Ovary (tissue), 9 donors: ENCODE measurements around the gene MRPL1. TPM values are rescaled to one million over a fixed set of nuclear protein-coding genes. Genes with fewer than 3 reads are reported as not detected.

Source experiments
- DNase-seq, 5 donors: peaks; one replicate each; pipeline ENCODE4 v3.0.0-alpha.2; 2019 to 2020
- H3K27ac ChIP-seq, 2 donors: fragments of 200-600 bp; one replicate each; pipeline versions ENCODE4 v1.5.1 to v1.8.0; 2019 to 2022
- H3K27me3 ChIP-seq: fragments of 200-600 bp; one replicate; pipeline ENCODE4 v1.8.0; 2022
- H3K36me3 ChIP-seq: fragments of 200-600 bp; sonication (generic); one replicate; pipeline ENCODE4 v1.5.1; 2019
- H3K4me1 ChIP-seq: one replicate; pipeline ENCODE4 v1.8.1; 2013; ENCODE audit warnings: mild to moderate bottlenecking, moderate library complexity; ENCODE audit not compliant: insufficient read depth
- H3K4me3 ChIP-seq: fragments of 200-600 bp; sonication (generic); one replicate; pipeline ENCODE4 v1.5.1; 2017
- H3K9me3 ChIP-seq, 2 donors: fragments of 200-600 bp in 1 of 2; sonication (generic) in 1 of 2; one replicate each; pipeline versions ENCODE4 v1.5.1 to v1.8.1; 2013 to 2019; ENCODE audit warnings: mild to moderate bottlenecking in 1 of 2, moderate library complexity in 1 of 2
- EP300 ChIP-seq: sonication (generic); formaldehyde crosslinking; IDR thresholded peaks from one replicate; pipeline ENCODE4 v1.6.1; 2017; ENCODE audit warnings: antibody characterized with exemption
- POLR2A ChIP-seq: fragments of 450-650 bp; IDR thresholded peaks from one replicate; pipeline ENCODE4 v1.6.1; 2017; ENCODE audit warnings: antibody characterized with exemption, mild to moderate bottlenecking, moderate library complexity
- WGBS, 3 donors: extraction: QIAGEN DNeasy Blood & Tissue Kit in 1 of 3; methylation state at CpG; one replicate each; pipeline versions ENCODE4 v1.1.5 to v1.1.7; 2013 to 2017; 5-methylcytosine and 5-hydroxymethylcytosine counted together
- intact Hi-C, 4 donors: fragments of 100-400 bp; cut with DNase I; formaldehyde crosslinking; loops; one replicate each; pipeline versions ENCODE4 v1.11.0 to v1.15.1; 2022 to 2023
- polyA plus RNA-seq, 2 donors: library from polyadenylated mRNA; stranded (reverse); fragments of 200-250 nt in 1 of 2; fragments of 350-450 nt in 1 of 2; fragmentation: Illumina TruSeq in 1 of 2; extraction: RNeasy Lipid Tissue Mini Kit (QIAGEN cat#74804) in 1 of 2; gene quantifications; one replicate each; pipeline ENCODE4 v1.2.3, GENCODE V29; 2013 to 2014
- total RNA-seq, 7 donors: library from RNA; depleted of rRNA in 2 of 7; stranded (reverse); fragments of >200 nt in 2 of 7; fragmentation: NEBNext Ultra II Directional in 3 of 7; extraction: Animal tissue kit (Norgen Biotek cat#: 25700) in 3 of 7; gene quantifications; one replicate each; pipeline versions ENCODE4 v1.1.0 to v1.2.4, GENCODE V29; 2016 to 2023
- TF ChIP-seq, protein P1 (sequence below), 3 donors: fragments of 450-650 bp in 2 of 3; fragments of 200-600 bp in 1 of 3; IDR thresholded peaks; one replicate each; pipeline versions ENCODE4 v1.5.1 to v1.8.0; 2016 to 2022; ENCODE audit warnings: antibody characterized with exemption in 3 of 3, mild to moderate bottlenecking in 1 of 3
- donor health status: DM: no; HTN: no; CAD: no; lungs with moderate emphysema.
- donor health status: DM: no; HTN: no; CAD: no.
- donor health status: Bipolar disorder and iron deficiency.
- donor health status: DM: yes; HTN: yes; CAD: no.
- donor health status: DM: no; HTN: no; CAD: no.
- donor health status: DM: yes; HTN: yes; CAD: no.

The MRPL1 gene
- total and polyA plus RNA-seq, 9 donors, result 14.5 to 31.4 (median 24.3) TPM

DNA sequence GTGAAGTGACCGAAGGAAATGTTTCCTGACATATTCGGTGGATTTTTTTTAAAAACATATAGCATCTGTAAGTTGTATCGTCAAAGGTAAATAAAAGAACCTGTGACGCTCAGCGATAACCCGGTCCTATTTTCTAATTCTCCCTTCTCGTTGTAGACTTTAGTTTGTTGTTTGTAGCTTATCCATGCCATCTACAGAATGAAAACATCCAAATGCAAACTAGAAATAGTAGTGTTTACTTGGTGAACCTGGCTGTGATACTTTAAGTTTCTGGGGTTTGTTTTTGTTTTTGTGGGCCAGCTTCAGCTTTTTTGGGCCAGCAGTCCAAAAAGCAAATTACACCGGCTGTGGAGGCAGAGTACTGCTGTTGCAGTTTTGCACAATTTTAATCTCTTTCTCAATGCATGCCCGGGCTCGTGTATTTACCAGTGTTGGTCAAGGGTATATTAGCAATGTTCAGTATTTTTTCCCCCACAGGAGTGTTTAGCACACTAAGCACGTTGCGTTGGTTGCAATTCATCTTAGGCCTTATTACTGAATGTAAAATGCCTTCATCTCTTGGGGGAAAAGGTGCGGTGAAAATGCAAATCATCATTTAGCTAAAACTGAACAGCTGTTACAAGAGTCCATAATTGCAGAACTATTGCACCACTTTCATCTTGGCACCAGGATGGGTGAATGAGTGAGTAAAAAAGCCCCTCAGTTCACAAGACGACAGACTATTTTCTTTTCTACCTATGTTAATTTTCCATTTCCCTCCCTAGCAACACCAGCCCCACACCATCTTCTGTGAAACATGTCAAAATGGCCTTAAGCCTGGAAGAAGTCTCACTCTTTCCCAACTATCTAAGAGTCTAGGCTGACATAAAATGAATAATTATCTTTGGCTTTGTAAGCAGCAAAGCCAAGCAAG lies 41.7 kb upstream of the MRPL1 start:
- DNase-seq, result peak in 1 of 5 donors; percentile 20
- Histone ChIP-seq H3K27ac (peak overlapping the region; percentile 98), H3K27me3 (no peaks in the 10 kb centered on the region), H3K4me3 (peak overlapping the region; percentile 90), H3K9me3 (no peaks in the 10 kb centered on the region), H3K36me3 (no peaks in the 10 kb centered on the region), H3K4me1 (peaks cover 5% of the 10 kb centered on the region)
- TF ChIP-seq, protein P1, sequence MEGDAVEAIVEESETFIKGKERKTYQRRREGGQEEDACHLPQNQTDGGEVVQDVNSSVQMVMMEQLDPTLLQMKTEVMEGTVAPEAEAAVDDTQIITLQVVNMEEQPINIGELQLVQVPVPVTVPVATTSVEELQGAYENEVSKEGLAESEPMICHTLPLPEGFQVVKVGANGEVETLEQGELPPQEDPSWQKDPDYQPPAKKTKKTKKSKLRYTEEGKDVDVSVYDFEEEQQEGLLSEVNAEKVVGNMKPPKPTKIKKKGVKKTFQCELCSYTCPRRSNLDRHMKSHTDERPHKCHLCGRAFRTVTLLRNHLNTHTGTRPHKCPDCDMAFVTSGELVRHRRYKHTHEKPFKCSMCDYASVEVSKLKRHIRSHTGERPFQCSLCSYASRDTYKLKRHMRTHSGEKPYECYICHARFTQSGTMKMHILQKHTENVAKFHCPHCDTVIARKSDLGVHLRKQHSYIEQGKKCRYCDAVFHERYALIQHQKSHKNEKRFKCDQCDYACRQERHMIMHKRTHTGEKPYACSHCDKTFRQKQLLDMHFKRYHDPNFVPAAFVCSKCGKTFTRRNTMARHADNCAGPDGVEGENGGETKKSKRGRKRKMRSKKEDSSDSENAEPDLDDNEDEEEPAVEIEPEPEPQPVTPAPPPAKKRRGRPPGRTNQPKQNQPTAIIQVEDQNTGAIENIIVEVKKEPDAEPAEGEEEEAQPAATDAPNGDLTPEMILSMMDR (IDR thresholded peaks at IDR 0.05), result no peak
- no peak for TF ChIP-seq POLR2A
- TF ChIP-seq EP300, result no peak
- intact Hi-C loops, result loop anchor here in 1 of 4 donors (2.0 kb wide), 1 partner anchor 42 kb away; the partner anchor contains the start of gene MRPL1
- WGBS, 3 donors, result 6 to 8% (median 6%) methylated on average over 14 of the region's 14 CpGs

DNA sequence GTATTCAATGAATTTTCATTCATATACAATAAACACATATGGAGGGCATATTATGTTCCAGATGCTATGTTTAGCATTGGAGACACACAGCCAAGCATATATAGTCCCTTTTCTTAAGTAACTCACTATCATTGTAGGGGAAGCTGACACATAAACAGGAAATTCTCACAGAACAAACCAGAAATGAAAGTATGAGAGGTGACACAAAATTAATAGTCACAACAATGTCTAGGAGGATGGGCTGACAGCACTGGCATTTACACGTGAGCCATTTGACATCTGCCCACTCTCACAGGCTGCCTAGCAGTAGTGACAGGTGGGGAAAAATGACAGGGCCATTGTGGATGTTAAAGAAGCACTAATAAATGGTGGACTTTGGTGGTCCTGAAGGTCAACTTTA lies 40.9 kb upstream of the MRPL1 start:
- TF ChIP-seq, protein P1 (IDR thresholded peaks at IDR 0.05), result no peak
- TF ChIP-seq POLR2A, result no peak
- no peak for TF ChIP-seq EP300

DNA sequence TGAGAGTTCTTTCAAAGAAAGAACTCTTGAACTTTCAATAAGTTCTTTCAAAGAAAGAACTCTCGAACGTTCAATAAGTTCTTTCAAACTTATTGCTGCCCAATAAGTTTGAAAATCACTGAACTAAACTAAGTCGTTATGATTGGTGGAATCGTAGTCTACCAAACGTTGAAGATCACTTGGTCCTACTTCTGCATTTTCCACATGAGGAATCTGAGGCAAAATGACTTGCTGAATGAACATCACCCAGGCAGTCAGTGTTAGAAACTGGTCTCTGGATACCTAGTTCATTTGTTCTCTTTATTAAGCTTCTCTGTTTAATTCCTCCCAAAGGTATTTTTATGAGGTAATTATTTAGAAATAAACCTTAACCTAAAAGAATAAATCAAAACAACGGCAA lies 36.4 kb upstream of the MRPL1 start:
- Histone ChIP-seq H3K27ac (no peak overlapping the region), H3K27me3 (no peaks in the 10 kb centered on the region), H3K9me3 (no peaks in the 10 kb centered on the region), H3K4me1 (no peaks in the 10 kb centered on the region), H3K4me3 (no peak overlapping the region), H3K36me3 (no peaks in the 10 kb centered on the region)
- intact Hi-C loops, result no loop called here
- TF ChIP-seq EP300, result no peak
- TF ChIP-seq, protein P1 (IDR thresholded peaks at IDR 0.05), result no peak
- TF ChIP-seq POLR2A, result no peak
- 78 to 83% (median 81%) methylated on average over 6 of the region's 6 CpGs for WGBS, 3 donors
- no peak for DNase-seq

More for the DNA sequence above, 40.9 kb upstream of the MRPL1 start:
- no peak for DNase-seq
- H3K36me3 ChIP-seq, result no peaks in the 10 kb centered on the region
- H3K4me3 ChIP-seq, result no peak overlapping the region
- WGBS, 3 donors, result 63 to 74% (median 72%) methylated on average over 1 of the region's 1 CpG
- peak overlapping the region in 1 of 2 donors; percentile 98 for H3K27ac ChIP-seq
- peaks cover 5% of the 10 kb centered on the region for H3K4me1 ChIP-seq
- intact Hi-C loops, result loop anchor here in 1 of 4 donors (2.0 kb wide), 1 partner anchor 41 kb away; the partner anchor contains the start of gene MRPL1
- no peaks in the 10 kb centered on the region for H3K27me3 ChIP-seq
- no peaks in the 10 kb centered on the region for H3K9me3 ChIP-seq

DNA sequence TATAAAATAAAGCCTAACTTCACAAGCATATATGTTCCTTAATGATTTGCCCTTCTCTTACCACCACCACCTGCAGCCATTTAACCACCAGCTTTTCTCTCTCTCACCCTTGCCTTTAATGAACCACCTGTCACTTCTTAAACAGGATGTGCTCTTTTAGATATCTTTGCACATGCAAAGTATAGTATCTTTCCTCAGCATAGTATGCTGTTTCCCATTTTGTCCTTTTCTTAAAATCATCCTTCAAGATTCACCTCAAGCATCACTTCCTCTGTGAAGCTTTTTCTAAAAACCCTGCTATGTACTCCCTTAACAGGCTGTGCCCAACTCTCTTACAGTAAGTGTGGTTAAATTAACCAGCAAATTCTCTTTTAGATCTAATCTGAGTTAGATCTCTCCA lies 35.3 kb upstream of the MRPL1 start:
- no peak for DNase-seq
- no peaks in the 10 kb centered on the region for H3K36me3 ChIP-seq
- no peaks in the 10 kb centered on the region for H3K4me1 ChIP-seq
- no peak for TF ChIP-seq POLR2A
- TF ChIP-seq, protein P1 (IDR thresholded peaks at IDR 0.05), result no peak
- TF ChIP-seq EP300, result no peak
- H3K27ac ChIP-seq, result no peak overlapping the region
- no peaks in the 10 kb centered on the region for H3K9me3 ChIP-seq
- intact Hi-C loops, result no loop called here
- no peak overlapping the region for H3K4me3 ChIP-seq
- no peaks in the 10 kb centered on the region for H3K27me3 ChIP-seq
